Ascending aorta (tissue), 2 donors: ENCODE results near the gene MLH1. TPM values are rescaled to one million over a fixed set of nuclear protein-coding genes. Genes with fewer than 3 reads are reported as not detected.
"Not testable (repeated sequence)": the region's sequence is repeated elsewhere in the genome, so short reads cannot be mapped to it uniquely, and the experiment has no call there.

Experiments used
- DNase-seq, 2 donors: peaks; one replicate each; pipeline ENCODE4 v3.0.0-alpha.2; 2019; ENCODE audit warnings: low spot score in 2 of 2
- H3K27ac ChIP-seq, 2 donors: fragments of 200-600 bp; sonication (generic); one replicate each; pipeline ENCODE4 v1.5.1; 2016 to 2017; ENCODE audit warnings: mild to moderate bottlenecking in 1 of 2
- H3K27me3 ChIP-seq: fragments of 200-600 bp; sonication (generic); one replicate; pipeline ENCODE4 v1.5.1; 2017
- H3K36me3 ChIP-seq, 2 donors: fragments of 200-600 bp; sonication (generic); one replicate each; pipeline ENCODE4 v1.5.1; 2016
- H3K4me1 ChIP-seq, 2 donors: fragments of 200-600 bp; sonication (generic); one replicate each; pipeline ENCODE4 v1.5.1; 2016 to 2017; ENCODE audit warnings: mild to moderate bottlenecking in 1 of 2
- H3K4me3 ChIP-seq, 2 donors: fragments of 200-600 bp; sonication (generic); one replicate each; pipeline ENCODE4 v1.5.1; 2016 to 2017; ENCODE audit warnings: mild to moderate bottlenecking in 1 of 2
- H3K9me3 ChIP-seq, 2 donors: fragments of 200-600 bp; sonication (generic); one replicate each; pipeline ENCODE4 v1.5.1; 2016
- intact Hi-C: fragments of 100-400 bp; cut with DNase I; formaldehyde crosslinking; loops from one replicate; pipeline ENCODE4 v1.15.1; 2023
- total RNA-seq: library from RNA; depleted of rRNA; stranded (reverse); fragments of >200 nt; gene quantifications from one replicate; pipeline ENCODE4 v1.1.0, GENCODE V29; 2016
- TF ChIP-seq, protein P1 (sequence below), 3 experiments: fragments of 200-600 bp in 2 of 3; fragments of 450-650 bp in 1 of 3; sonication (generic) in 2 of 3; IDR thresholded peaks; one replicate each; pipeline ENCODE4 v1.5.1; 2016 to 2019; ENCODE audit warnings: antibody characterized with exemption in 3 of 3, mild to moderate bottlenecking in 1 of 3, moderate library complexity in 1 of 3

Gene MLH1
- total RNA-seq, 1 donor from 2014 or later, result 18.0 TPM

DNA sequence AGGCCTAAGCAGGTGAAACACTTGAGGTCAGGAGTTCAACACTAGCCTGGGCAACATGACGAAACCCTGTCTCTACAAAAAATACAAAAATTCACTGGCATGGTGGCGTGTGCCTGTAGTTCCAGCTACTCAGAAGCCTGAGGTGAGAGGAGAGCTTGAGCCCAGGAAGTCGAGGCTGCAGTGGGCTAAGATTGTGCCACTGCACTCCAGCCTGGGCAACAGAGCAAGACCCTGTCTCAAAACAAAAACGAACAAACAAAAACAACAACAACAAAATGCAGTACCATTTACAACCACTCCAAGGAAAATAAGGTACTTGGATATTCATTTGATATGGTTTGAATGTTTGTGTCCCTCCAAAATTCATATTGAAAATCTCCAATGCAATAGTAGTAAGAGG, 32.8 kb upstream of the MLH1 start:
- intact Hi-C loops, result no loop called here
- Histone ChIP-seq H3K9me3 (no peaks in the 10 kb centered on the region), H3K36me3 (no peaks in the 10 kb centered on the region), H3K27ac (no peak overlapping the region), H3K27me3 (no peaks in the 10 kb centered on the region), H3K4me3 (no peak overlapping the region), H3K4me1 (no peaks in the 10 kb centered on the region)
- no peak for DNase-seq
- TF ChIP-seq, protein P1, sequence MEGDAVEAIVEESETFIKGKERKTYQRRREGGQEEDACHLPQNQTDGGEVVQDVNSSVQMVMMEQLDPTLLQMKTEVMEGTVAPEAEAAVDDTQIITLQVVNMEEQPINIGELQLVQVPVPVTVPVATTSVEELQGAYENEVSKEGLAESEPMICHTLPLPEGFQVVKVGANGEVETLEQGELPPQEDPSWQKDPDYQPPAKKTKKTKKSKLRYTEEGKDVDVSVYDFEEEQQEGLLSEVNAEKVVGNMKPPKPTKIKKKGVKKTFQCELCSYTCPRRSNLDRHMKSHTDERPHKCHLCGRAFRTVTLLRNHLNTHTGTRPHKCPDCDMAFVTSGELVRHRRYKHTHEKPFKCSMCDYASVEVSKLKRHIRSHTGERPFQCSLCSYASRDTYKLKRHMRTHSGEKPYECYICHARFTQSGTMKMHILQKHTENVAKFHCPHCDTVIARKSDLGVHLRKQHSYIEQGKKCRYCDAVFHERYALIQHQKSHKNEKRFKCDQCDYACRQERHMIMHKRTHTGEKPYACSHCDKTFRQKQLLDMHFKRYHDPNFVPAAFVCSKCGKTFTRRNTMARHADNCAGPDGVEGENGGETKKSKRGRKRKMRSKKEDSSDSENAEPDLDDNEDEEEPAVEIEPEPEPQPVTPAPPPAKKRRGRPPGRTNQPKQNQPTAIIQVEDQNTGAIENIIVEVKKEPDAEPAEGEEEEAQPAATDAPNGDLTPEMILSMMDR (IDR thresholded peaks at IDR 0.05), result no peak

DNA sequence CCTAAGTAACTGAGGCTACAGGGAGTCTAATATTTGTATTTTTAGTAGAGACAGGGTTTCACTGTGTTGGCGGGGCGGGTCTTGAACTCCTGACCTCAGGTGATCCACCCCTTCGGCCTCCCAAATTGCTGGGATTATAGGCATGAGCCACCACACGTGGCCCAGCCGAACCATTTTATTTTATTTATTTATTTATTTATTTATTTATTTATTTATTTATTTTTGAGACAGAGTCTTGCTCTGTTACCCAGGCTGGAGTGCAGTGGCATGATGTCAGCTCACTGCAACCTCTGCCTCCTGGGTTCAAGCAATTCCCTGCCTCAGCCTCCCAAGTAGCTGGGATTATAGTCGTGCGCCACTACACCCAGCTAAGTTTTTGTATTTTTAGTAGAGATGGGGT, 30.3 kb upstream of the MLH1 start:
- H3K9me3 ChIP-seq, H3K36me3 ChIP-seq, H3K4me1 ChIP-seq, H3K4me3 ChIP-seq, intact Hi-C loops, H3K27me3 ChIP-seq, DNase-seq, H3K27ac ChIP-seq: not testable (repeated sequence)

DNA sequence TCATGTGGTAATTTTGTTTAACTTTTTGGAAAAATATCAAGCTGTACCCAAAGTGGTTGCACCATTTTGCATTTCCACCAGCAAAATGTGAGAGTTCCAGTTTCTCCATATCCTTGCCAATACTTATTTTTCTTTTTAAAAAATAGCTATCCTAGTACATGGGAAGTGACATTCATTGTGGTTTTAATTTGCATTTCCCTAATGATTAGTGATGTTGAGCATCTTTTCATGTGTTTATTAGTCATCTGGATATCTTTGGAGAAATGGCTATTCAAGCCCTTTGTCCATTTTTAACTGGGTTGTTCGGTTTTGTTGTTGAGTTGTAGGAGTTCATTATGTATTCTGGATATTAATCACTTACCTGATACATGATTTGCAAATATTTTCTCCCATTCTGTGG, 29.0 kb upstream of the MLH1 start:
- Histone ChIP-seq H3K27ac (no peak overlapping the region), H3K27me3 (no peaks in the 10 kb centered on the region), H3K4me1 (no peaks in the 10 kb centered on the region), H3K4me3 (no peak overlapping the region), H3K36me3 (no peaks in the 10 kb centered on the region), H3K9me3 (no peaks in the 10 kb centered on the region)
- DNase-seq, result no peak
- intact Hi-C loops, result no loop called here
- TF ChIP-seq, protein P1 (IDR thresholded peaks at IDR 0.05), result no peak

DNA sequence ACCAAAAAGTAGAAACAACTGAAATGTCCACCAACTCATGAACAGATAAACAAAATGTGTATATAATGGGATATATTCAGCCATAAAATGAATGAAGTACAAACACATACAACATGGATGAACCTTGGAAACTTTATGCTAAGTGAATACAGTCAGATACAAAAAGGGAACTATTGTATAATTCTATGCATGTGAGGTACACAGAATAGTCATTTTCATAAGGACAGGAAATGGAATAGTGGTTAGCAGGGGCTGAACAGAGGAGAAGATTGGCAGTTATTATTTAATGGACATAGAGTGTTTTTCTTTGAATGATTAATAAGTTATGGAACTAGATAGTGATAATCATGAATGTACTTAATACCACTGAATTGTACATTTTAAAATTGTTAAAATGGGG, 28.5 kb upstream of the MLH1 start:
- no peak for DNase-seq

DNA sequence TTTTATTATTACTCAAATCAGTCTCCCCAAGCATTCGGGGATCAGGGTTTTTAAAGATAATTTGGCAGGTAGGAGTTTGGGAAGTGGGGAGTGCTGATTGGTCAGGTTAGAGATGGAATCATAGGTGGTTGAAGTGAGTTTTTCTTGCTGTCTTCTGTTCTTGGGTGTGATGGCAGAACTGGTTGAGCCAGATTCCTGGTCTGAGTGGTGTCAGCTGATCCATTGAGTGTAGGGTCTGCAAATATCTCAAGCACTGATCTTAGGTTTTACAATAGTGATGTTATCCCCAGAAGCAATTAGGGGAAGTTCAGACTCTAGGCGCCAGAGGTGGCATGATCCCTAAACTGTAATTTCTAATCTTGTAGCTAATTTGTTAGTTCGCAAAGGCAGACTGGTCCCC, 27.9 kb upstream of the MLH1 start:
- TF ChIP-seq, protein P1 (IDR thresholded peaks at IDR 0.05), result no peak
- intact Hi-C loops, result no loop called here

More for the DNA sequence above, 28.5 kb upstream of the MLH1 start:
- H3K4me3 ChIP-seq, result no peak overlapping the region
- H3K27ac ChIP-seq, result no peak overlapping the region
- H3K9me3 ChIP-seq, result no peaks in the 10 kb centered on the region
- no peaks in the 10 kb centered on the region for H3K27me3 ChIP-seq
- intact Hi-C loops, result no loop called here
- TF ChIP-seq, protein P1 (IDR thresholded peaks at IDR 0.05), result no peak
- H3K36me3 ChIP-seq, result no peaks in the 10 kb centered on the region
- no peaks in the 10 kb centered on the region for H3K4me1 ChIP-seq

DNA sequence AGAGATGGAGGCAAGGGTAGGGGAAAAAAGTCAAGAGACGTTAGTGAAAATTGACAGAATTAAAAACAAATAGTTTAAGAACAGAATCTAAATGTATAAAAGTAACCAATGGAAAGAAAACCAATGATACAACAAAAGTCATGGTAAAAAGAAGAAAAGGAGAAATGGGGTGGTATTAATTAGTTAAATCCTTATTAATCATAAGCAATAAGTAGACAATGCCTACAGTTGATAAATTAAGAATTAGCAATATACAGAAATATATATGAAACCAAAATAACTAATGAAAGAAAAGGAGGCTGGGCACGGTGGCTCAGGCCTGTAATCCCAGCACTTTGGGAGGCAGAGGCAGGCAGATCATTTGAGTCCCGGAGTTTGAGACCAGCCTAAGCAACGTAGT, 24.2 kb upstream of the MLH1 start:
- no peaks in the 10 kb centered on the region for H3K4me1 ChIP-seq
- no peak for DNase-seq
- H3K27ac ChIP-seq, result no peak overlapping the region
- H3K4me3 ChIP-seq, result no peak overlapping the region
- intact Hi-C loops, result no loop called here
- no peaks in the 10 kb centered on the region for H3K27me3 ChIP-seq
- TF ChIP-seq, protein P1 (IDR thresholded peaks at IDR 0.05), result no peak
- no peaks in the 10 kb centered on the region for H3K36me3 ChIP-seq
- no peaks in the 10 kb centered on the region for H3K9me3 ChIP-seq

More for the DNA sequence above, 27.9 kb upstream of the MLH1 start:
- H3K27ac ChIP-seq, result no peak overlapping the region
- no peaks in the 10 kb centered on the region for H3K4me1 ChIP-seq
- no peaks in the 10 kb centered on the region for H3K9me3 ChIP-seq
- H3K4me3 ChIP-seq, result no peak overlapping the region
- no peaks in the 10 kb centered on the region for H3K27me3 ChIP-seq
- H3K36me3 ChIP-seq, result no peaks in the 10 kb centered on the region
- DNase-seq, result no peak
